Measurements from ENCODE around the gene ETS2. TPM values are rescaled to one million over a fixed set of nuclear protein-coding genes. Genes with fewer than 3 reads are reported as not detected.
A peak's percentile ranks its signal among the peaks of the same experiment; 100 is the strongest.

The ETS2 gene
- total and polyA plus RNA-seq, 12 donors = 26.2 to 81.5 (median 43.8) TPM

- intact Hi-C loops (cut with DNase I) = no loop called here
- ATAC-seq (no peak), DNase-seq (no peak)
- Histone ChIP-seq H3K4me3 (peak overlapping the region in 6 of 10 donors; percentile 11 to 99 (median 92)), H3K9me3 (no peaks in the 10 kb centered on the region), H3K36me3 (peaks cover 0 to 82% (median 41%) of the 10 kb centered on the region in 9 donors), H3K27ac (peak overlapping the region in 6 of 10 donors; percentile 54 to 99 (median 98)), H3K4me1 (peaks cover 0 to 78% (median 51%) of the 10 kb centered on the region in 9 donors), H3K27me3 (no peaks in the 10 kb centered on the region)
- 62 to 70% methylated on average over 8 of the region's 8 CpGs for WGBS, 2 donors
- no peak for TF ChIP-seq CTCF (IDR thresholded peaks at IDR 0.05)
Observed at GRCh38 chr21:38811257-38811656, 5.5 kb downstream of the ETS2 start.

GRCh38 chr21:38813143-38813542, 7.4 kb downstream of the ETS2 start:
- DNase-seq = no peak
- H3K9me3 ChIP-seq = no peaks in the 10 kb centered on the region

GRCh38 chr21:38813547-38813946, 7.8 kb downstream of the ETS2 start:
- intact Hi-C loops (cut with DNase I) = no loop called here
- no peak for DNase-seq
- no peak for TF ChIP-seq CTCF (IDR thresholded peaks at IDR 0.05)
- Histone ChIP-seq H3K36me3 (peaks cover 3 to 97% (median 64%) of the 10 kb centered on the region in 9 donors), H3K4me1 (peaks cover 0 to 84% (median 51%) of the 10 kb centered on the region in 9 donors), H3K27ac (peak overlapping the region in 7 of 10 donors; percentile 3 to 65 (median 32)), H3K4me3 (peak overlapping the region in 1 of 10 donors; percentile 5), H3K9me3 (no peaks in the 10 kb centered on the region), H3K27me3 (no peaks in the 10 kb centered on the region)
- WGBS, 2 donors = 38 to 48% methylated on average over 8 of the region's 8 CpGs
- ATAC-seq = peak in 5 of 8 donors; percentile 28 to 54 (median 39)

More at GRCh38 chr21:38813143-38813542, 7.4 kb downstream of the ETS2 start:
- ATAC-seq = no peak
- Histone ChIP-seq H3K27me3 (no peaks in the 10 kb centered on the region), H3K4me1 (peaks cover 0 to 83% (median 51%) of the 10 kb centered on the region in 9 donors), H3K36me3 (peaks cover 3 to 93% (median 60%) of the 10 kb centered on the region in 9 donors), H3K4me3 (peak overlapping the region in 1 of 10 donors; percentile 5), H3K27ac (peak overlapping the region in 7 of 10 donors; percentile 3 to 65 (median 32))
- WGBS, 2 donors = 31 to 66% methylated on average over 2 of the region's 2 CpGs
- TF ChIP-seq CTCF (IDR thresholded peaks at IDR 0.05) = no peak
- intact Hi-C loops (cut with DNase I) = no loop called here

- ATAC-seq = no peak
- intact Hi-C loops (cut with DNase I) = no loop called here
Observed at GRCh38 chr21:38814126-38815059, 8.7 kb downstream of the ETS2 start.

More at GRCh38 chr21:38814126-38815059, 8.7 kb downstream of the ETS2 start:
- Histone ChIP-seq H3K27me3 (no peaks in the 10 kb centered on the region), H3K27ac (peak overlapping the region in 5 of 10 donors; percentile 18 to 65 (median 42)), H3K4me1 (peaks cover 0 to 82% (median 46%) of the 10 kb centered on the region in 9 donors), H3K36me3 (peaks cover 3 to 98% (median 73%) of the 10 kb centered on the region in 9 donors), H3K4me3 (no peak overlapping the region), H3K9me3 (no peaks in the 10 kb centered on the region)
- 93 to 94% methylated on average over 16 of the region's 16 CpGs for WGBS, 2 donors
- no peak for TF ChIP-seq CTCF (IDR thresholded peaks at IDR 0.05)
- no peak for DNase-seq
